Cardiac septum (tissue), 1 donor: Measurements from ENCODE around the gene DHRS1. TPM values are rescaled to one million over a fixed set of nuclear protein-coding genes. Genes with fewer than 3 reads are reported as not detected.
"Not testable (repeated sequence)": the region's sequence is repeated elsewhere in the genome, so short reads cannot be mapped to it uniquely, and the experiment has no call there.

Source experiments
- DNase-seq: peaks from one replicate; pipeline ENCODE4 v3.0.0-alpha.2; 2020; ENCODE audit warnings: low spot score
- intact Hi-C: fragments of 100-400 bp; cut with DNase I; formaldehyde crosslinking; loops from one replicate; pipeline ENCODE4 v1.14.0; 2022
- total RNA-seq: library from RNA; stranded (reverse); fragmentation: NEBNext Ultra II Directional; extraction: Animal tissue kit (Norgen Biotek cat#: 25700); gene quantifications from one replicate; pipeline ENCODE4 v1.2.1, GENCODE V29; 2021
- donor health status: DM: no; HTN: no; CAD: no.

Gene DHRS1
- total RNA-seq, 1 donor from 2014 or later, result 8.5 TPM

- DNase-seq, result no peak
- intact Hi-C loops, result no loop called here
Measured at GRCh38 chr14:24255931-24256711, 43.5 kb downstream of the DHRS1 start.

GRCh38 chr14:24255438-24255837, 44.1 kb downstream of the DHRS1 start:
- DNase-seq, result no peak
- intact Hi-C loops, result no loop called here

- intact Hi-C loops, result no loop called here
- DNase-seq, result no peak
Measured at GRCh38 chr14:24254630-24255392, 44.8 kb downstream of the DHRS1 start.

GRCh38 chr14:24253936-24254335, 45.6 kb downstream of the DHRS1 start:
- intact Hi-C loops, result no loop called here
- DNase-seq, result no peak

GRCh38 chr14:24252289-24253124, 47.1 kb downstream of the DHRS1 start:
- DNase-seq, result no peak
- intact Hi-C loops, result no loop called here

GRCh38 chr14:24251880-24252288, 47.7 kb downstream of the DHRS1 start:
- intact Hi-C loops, result no loop called here
- DNase-seq, result no peak

- DNase-seq, result peak; percentile 59
- intact Hi-C loops, result no loop called here
Measured at GRCh38 chr14:24250354-24250753, 49.2 kb downstream of the DHRS1 start.

GRCh38 chr14:24249230-24250021, 50.2 kb downstream of the DHRS1 start:
- intact Hi-C loops, result no loop called here
- DNase-seq, result peak; percentile 61

GRCh38 chr14:24247422-24247821, 52.2 kb downstream of the DHRS1 start:
- no peak for DNase-seq
- intact Hi-C loops, result no loop called here

GRCh38 chr14:24246765-24247212, 52.8 kb downstream of the DHRS1 start:
- intact Hi-C loops, result no loop called here

GRCh38 chr14:24245350-24245749, 54.2 kb downstream of the DHRS1 start:
- DNase-seq, result peak; percentile 35
- intact Hi-C loops, result not testable (repeated sequence)

More at GRCh38 chr14:24246765-24247212, 52.8 kb downstream of the DHRS1 start:
- DNase-seq, result no peak

- no peak for DNase-seq
- intact Hi-C loops, result loop anchor here (5.0 kb wide), 1 partner anchor 189 kb away; no protein-coding TSS in a partner anchor
Measured at GRCh38 chr14:24243336-24243836, 56.2 kb downstream of the DHRS1 start.

- DNase-seq, result peak; percentile 97
- intact Hi-C loops, result loop anchor here (1.0 to 5.0 kb wide), 3 partner anchors 27 to 190 kb away; partner anchors contain the start of genes DHRS1 and NOP9
Measured at GRCh38 chr14:24241829-24242443, 57.6 kb downstream of the DHRS1 start.

Other genes starting within 250 kb of the DHRS1 start
- 0.05 TPM for gene CARMIL3, start 247.8 kb downstream of the DHRS1 start, total RNA-seq
- 1.4 TPM for gene CPNE6, start 228.2 kb downstream of the DHRS1 start, total RNA-seq
- 2.2 TPM for gene PCK2, start 205.5 kb downstream of the DHRS1 start, total RNA-seq
- gene DCAF11, start 185.0 kb downstream of the DHRS1 start, total RNA-seq, result 54.1 TPM
- gene NRL, start 184.8 kb downstream of the DHRS1 start, total RNA-seq, result 2.4 TPM
- gene FITM1, start 169.1 kb downstream of the DHRS1 start, total RNA-seq, result 112 TPM
- gene PSME1, start 163.6 kb downstream of the DHRS1 start, total RNA-seq, result 61.3 TPM
- gene EMC9, start 158.2 kb downstream of the DHRS1 start, total RNA-seq, result 14.6 TPM
- gene PSME2, start 153.2 kb downstream of the DHRS1 start, total RNA-seq, result 49.7 TPM
- gene RNF31, start 152.3 kb downstream of the DHRS1 start, total RNA-seq, result 31.3 TPM
- 44.8 TPM for gene IRF9, start 138.5 kb downstream of the DHRS1 start, total RNA-seq
- 5.7 TPM for gene REC8, start 127.7 kb downstream of the DHRS1 start, total RNA-seq
- gene IPO4, start 111.0 kb downstream of the DHRS1 start, total RNA-seq, result 15.7 TPM
- 19.1 TPM for gene TM9SF1, start 104.3 kb downstream of the DHRS1 start, total RNA-seq
- gene TSSK4, start 94.1 kb downstream of the DHRS1 start, total RNA-seq, result not detected
- gene CHMP4A, start 86.3 kb downstream of the DHRS1 start, total RNA-seq, result 30.0 TPM
- 16.7 TPM for gene MDP1, start 83.7 kb downstream of the DHRS1 start, total RNA-seq
- 167 TPM for gene NEDD8, start 67.4 kb downstream of the DHRS1 start, total RNA-seq
- 33.2 TPM for gene GMPR2, start 66.9 kb downstream of the DHRS1 start, total RNA-seq
- 42.3 TPM for gene TINF2, start 57.2 kb downstream of the DHRS1 start, total RNA-seq
- 0.48 TPM for gene TGM1, start 36.6 kb downstream of the DHRS1 start, total RNA-seq
- gene RABGGTA, start 28.2 kb downstream of the DHRS1 start, total RNA-seq, result 13.3 TPM
- 28.3 TPM for gene NOP9, start 70 bp upstream of the DHRS1 start, total RNA-seq
- 2.4 TPM for gene CIDEB, start 8.2 kb upstream of the DHRS1 start, total RNA-seq
- 2.2 TPM for gene LTB4R2, start 10.4 kb upstream of the DHRS1 start, total RNA-seq
- 1.8 TPM for gene LTB4R, start 11.7 kb upstream of the DHRS1 start, total RNA-seq
- gene ADCY4, start 35.3 kb upstream of the DHRS1 start, total RNA-seq, result 71.9 TPM
- 3.5 TPM for gene RIPK3, start 40.2 kb upstream of the DHRS1 start, total RNA-seq
- gene NFATC4, start 68.4 kb upstream of the DHRS1 start, total RNA-seq, result 13.3 TPM
- 5.0 TPM for gene NYNRIN, start 99.2 kb upstream of the DHRS1 start, total RNA-seq
- gene CBLN3, start 129.9 kb upstream of the DHRS1 start, total RNA-seq, result 1.2 TPM
- 23.5 TPM for gene KHNYN, start 130.2 kb upstream of the DHRS1 start, total RNA-seq
- gene SDR39U1, start 143.0 kb upstream of the DHRS1 start, total RNA-seq, result 58.5 TPM
- gene CMA1, start 208.5 kb upstream of the DHRS1 start, total RNA-seq, result 0.46 TPM